Measurements from ENCODE around the gene TMEM242. TPM values are rescaled to one million over a fixed set of nuclear protein-coding genes. Genes with fewer than 3 reads are reported as not detected.

The TMEM242 gene
- total and polyA plus RNA-seq, 2 of the 8 experiments (the other 6 are each of a cell fraction or from before 2014, with no cell fraction given), result 2.4 to 9.0 TPM

GRCh38 chr6:157253699-157254098, 69.6 kb downstream of the TMEM242 start (continued):
- no peak for TF ChIP-seq BRCA1 (IDR thresholded peaks at IDR 0.05; ENCODE audit: low read depth, low read length)
- TF ChIP-seq MAX (IDR thresholded peaks at IDR 0.05), result no peak
- TF ChIP-seq SIN3A (conservative IDR thresholded peaks at IDR 0.05 in 1 of 2, IDR thresholded peaks at IDR 0.05 in 1 of 2; ENCODE audit: low read depth in 1 of 2, low read length in 2 of 2), result no peak
- TF ChIP-seq POLR2A (IDR thresholded peaks at IDR 0.05; ENCODE audit: control extremely low read depth in 1 of 2, low read depth in 2 of 2, low read length in 2 of 2), result no peak

Data from H1 (cell line).